Spleen (tissue), 7 donors: ENCODE results near the gene KRTDAP.
"Not testable (repeated sequence)": the region's sequence is repeated elsewhere in the genome, so short reads cannot be mapped to it uniquely, and the experiment has no call there.

ENCODE experiments used
- CTCF ChIP-seq, 11 experiments: fragments of 200-600 bp in 7 of 11; fragments of 450-650 bp in 4 of 11; sonication (generic) in 4 of 11; IDR thresholded peaks in 8 of 11; conservative IDR thresholded peaks in 3 of 11; 1 replicate in 7 of 11; 2 replicates in 4 of 11; pipeline versions ENCODE4 v1.4.0 to v1.8.0; 2016 to 2021; ENCODE audit warnings: antibody characterized with exemption in 11 of 11, inconsistent platforms in 4 of 11, mild to moderate bottlenecking in 1 of 11
- POLR2A ChIP-seq, 3 donors: fragments of 450-650 bp; IDR thresholded peaks; one replicate each; pipeline ENCODE4 v1.5.1; 2017; ENCODE audit warnings: antibody characterized with exemption in 3 of 3, mild to moderate bottlenecking in 1 of 3
- donor health status: DM: no; HTN: no; CAD: no; lungs with moderate emphysema.
- donor health status: DM: no; HTN: no; CAD: no.
- donor health status: DM: no; HTN: no; CAD: no.

GRCh38 chr19:35471075-35471474, 19.2 kb downstream of the KRTDAP start:
- not testable (repeated sequence) for TF ChIP-seq CTCF (IDR thresholded peaks at IDR 0.05 in 8 of 11, conservative IDR thresholded peaks at IDR 0.05 in 3 of 11); POLR2A (IDR thresholded peaks at IDR 0.05)
